ENCODE measurements around the gene OR4M2. TPM values are rescaled to one million over a fixed set of nuclear protein-coding genes. Genes with fewer than 3 reads are reported as not detected.
"Not testable (repeated sequence)": the region's sequence is repeated elsewhere in the genome, so short reads cannot be mapped to it uniquely, and the experiment has no call there.

Gene OR4M2
- total RNA-seq (2014; rRNA removed), result not detected in 2 replicates
- polyA plus RNA-seq (2012), result not detected

DNA sequence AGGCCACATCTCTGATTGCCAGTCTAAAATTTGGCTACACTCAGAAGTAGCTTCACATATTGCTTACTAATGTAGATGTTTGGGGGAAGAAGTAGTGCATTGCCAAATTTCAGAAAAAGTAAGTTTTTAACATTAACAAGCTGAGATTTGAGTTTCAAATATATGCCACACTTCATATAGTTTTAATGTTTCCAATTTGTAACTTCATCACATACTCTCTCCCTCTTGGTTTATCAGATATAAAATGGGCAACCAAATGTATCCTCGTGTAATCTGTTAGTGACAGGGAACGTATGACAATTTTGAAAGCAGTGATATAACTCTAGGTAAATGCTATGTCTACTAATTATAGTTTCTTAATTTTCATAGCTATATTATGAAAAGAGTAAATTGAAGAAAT, at the start of gene OR4M2:
OR4M2 (plus strand) TSS at position 301 of the 400 bp plus-strand sequence; CDS start at position 399, 98 bp downstream.
- DNase-seq (ENCODE audit: low read depth), result not testable (repeated sequence)

DNA sequence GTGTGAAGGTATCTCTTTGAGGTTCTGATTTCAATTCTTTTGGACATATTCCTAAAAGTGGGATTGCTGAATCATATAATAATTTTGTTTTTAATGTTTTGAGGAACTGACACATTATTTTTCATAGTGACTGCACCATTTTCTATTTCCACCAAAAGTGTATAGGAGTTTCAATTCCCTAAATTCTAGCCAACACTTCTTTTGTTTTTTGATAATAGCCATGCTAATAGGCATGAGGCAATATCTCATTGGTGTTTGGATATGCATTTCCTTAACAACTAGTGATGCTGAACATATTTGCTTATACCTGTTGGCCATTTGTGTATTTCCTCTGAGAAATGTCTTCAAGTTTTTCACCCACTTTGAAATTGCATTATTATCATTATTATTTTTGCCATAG, 11.1 kb upstream of the OR4M2 start:
- not testable (repeated sequence) for DNase-seq (ENCODE audit: low read depth)

- not testable (repeated sequence) for DNase-seq (ENCODE audit: low read depth)
Observed at GRCh38 chr15:22081386-22081785, 1.1 kb downstream of the OR4M2 start.

DNA sequence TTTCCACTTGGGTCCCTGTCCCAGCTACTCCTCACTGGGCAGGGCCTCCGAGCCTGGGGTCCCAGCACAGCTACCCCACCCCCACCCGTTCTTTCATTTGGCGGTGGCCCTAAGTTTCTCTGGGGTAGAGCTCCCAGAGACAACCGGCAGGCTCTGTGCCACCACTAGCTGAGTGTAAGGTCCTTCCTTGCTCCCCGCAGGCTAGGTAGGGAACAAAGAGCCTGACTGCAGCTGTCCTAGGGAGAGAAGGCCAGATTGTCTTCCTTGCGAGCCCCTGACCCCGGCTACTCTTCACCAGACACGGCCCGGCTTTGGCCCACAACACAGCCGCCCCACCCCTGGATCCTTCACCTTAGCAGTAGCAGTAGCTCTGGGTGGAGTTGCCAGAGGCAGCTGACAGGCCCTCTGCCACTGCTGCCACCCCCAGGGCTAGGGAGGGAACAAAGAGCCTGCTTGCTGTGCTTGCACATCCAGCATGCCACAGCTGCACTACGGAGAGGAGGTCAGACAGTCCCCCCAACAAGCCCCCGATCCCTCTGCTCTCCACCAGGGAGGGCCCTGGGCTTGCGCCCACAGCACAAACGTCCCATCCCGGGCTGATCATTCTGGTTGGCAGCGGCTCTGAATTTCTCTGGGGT, 18.4 kb downstream of the OR4M2 start:
- not testable (repeated sequence) for DNase-seq (ENCODE audit: low read depth)

- not testable (repeated sequence) for DNase-seq (ENCODE audit: low read depth)
Observed at GRCh38 chr15:22099289-22099891, 19.1 kb downstream of the OR4M2 start.

GRCh38 chr15:22122033-22122432, 41.7 kb downstream of the OR4M2 start:
- not testable (repeated sequence) for DNase-seq (ENCODE audit: low read depth)

Other genes starting within 250 kb of the OR4M2 start
- not detected in 2 replicates for gene POTEB, start 202.8 kb upstream of the OR4M2 start, total RNA-seq (2014; rRNA removed)

Measured in LHCN-M2 (cell line).